GM18861 (cell line): ENCODE results near the gene ANKRD16.
"Not testable (repeated sequence)": the region's sequence is repeated elsewhere in the genome, so short reads cannot be mapped to it uniquely, and the experiment has no call there.

Experiments used
- ATAC-seq: cut with Tn5 transposase; IDR thresholded peaks from one replicate; pipeline ENCODE4 v1.9.1; 2021; ENCODE audit not compliant: unreplicated experiment

The ANKRD16 gene

GRCh38 chr10:5889624-5890451 is at the start of gene ANKRD16, which contains the start of gene FBH1:
Gene ANKRD16 (minus strand): TSS chr10:5889893. CDS start chr10:5889354, 539 bp downstream.
Gene FBH1 (plus strand): TSS chr10:5890243. CDS start chr10:5890346, 103 bp downstream.
- peak; percentile 87 for ATAC-seq

- ATAC-seq = no peak
Observed at GRCh38 chr10:5938291-5938690, 48.6 kb upstream of the ANKRD16 start.

GRCh38 chr10:5937016-5937415 is 47.3 kb upstream of the ANKRD16 start:
- ATAC-seq = no peak

GRCh38 chr10:5935628-5936027 is 45.9 kb upstream of the ANKRD16 start:
- ATAC-seq = no peak

GRCh38 chr10:5933909-5934546 is 44.3 kb upstream of the ANKRD16 start:
- ATAC-seq = no peak

GRCh38 chr10:5932345-5932744 is 42.7 kb upstream of the ANKRD16 start:
- ATAC-seq = no peak

- no peak for ATAC-seq
Observed at GRCh38 chr10:5930272-5930671, 40.6 kb upstream of the ANKRD16 start.

- ATAC-seq = no peak
Observed at GRCh38 chr10:5929442-5929841, 39.7 kb upstream of the ANKRD16 start.

- no peak for ATAC-seq
Observed at GRCh38 chr10:5927306-5927705, 37.6 kb upstream of the ANKRD16 start.

GRCh38 chr10:5924889-5925288 is 35.2 kb upstream of the ANKRD16 start:
- no peak for ATAC-seq

GRCh38 chr10:5921746-5922145 is 32.1 kb upstream of the ANKRD16 start:
- ATAC-seq = no peak

GRCh38 chr10:5919568-5919967 is 29.9 kb upstream of the ANKRD16 start:
- ATAC-seq = no peak

- no peak for ATAC-seq
Observed at GRCh38 chr10:5918763-5919162, 29.1 kb upstream of the ANKRD16 start.

- ATAC-seq = no peak
Observed at GRCh38 chr10:5917305-5917704, 27.6 kb upstream of the ANKRD16 start.

- no peak for ATAC-seq
Observed at GRCh38 chr10:5915451-5915850, 25.8 kb upstream of the ANKRD16 start.

- ATAC-seq = no peak
Observed at GRCh38 chr10:5913736-5914135, 24.0 kb upstream of the ANKRD16 start.

GRCh38 chr10:5911670-5912069 is 22.0 kb upstream of the ANKRD16 start:
- ATAC-seq = no peak

GRCh38 chr10:5910323-5911100 is 20.8 kb upstream of the ANKRD16 start:
- ATAC-seq = no peak

GRCh38 chr10:5908676-5909075 is 19.0 kb upstream of the ANKRD16 start:
- not testable (repeated sequence) for ATAC-seq

- no peak for ATAC-seq
Observed at GRCh38 chr10:5906651-5907050, 17.0 kb upstream of the ANKRD16 start.

GRCh38 chr10:5905854-5906507 is 16.3 kb upstream of the ANKRD16 start:
- no peak for ATAC-seq
